AG10803 (cell line): Measurements from ENCODE around the gene FBXW8.

ENCODE experiments used
- DNase-seq: peaks from one replicate; pipeline ENCODE4 v3.0.0; 2010; ENCODE audit warnings: low read depth
- H3K4me3 ChIP-seq: 2 replicates; pipeline ENCODE4 v1.5.1; 2011; ENCODE audit warnings: mild to moderate bottlenecking, low read length, control low read depth
- CTCF ChIP-seq: conservative IDR thresholded peaks from 2 replicates; pipeline ENCODE4 v1.5.1; 2011; ENCODE audit warnings: mild to moderate bottlenecking, low read length, control low read depth, inconsistent platforms

The FBXW8 gene

DNA sequence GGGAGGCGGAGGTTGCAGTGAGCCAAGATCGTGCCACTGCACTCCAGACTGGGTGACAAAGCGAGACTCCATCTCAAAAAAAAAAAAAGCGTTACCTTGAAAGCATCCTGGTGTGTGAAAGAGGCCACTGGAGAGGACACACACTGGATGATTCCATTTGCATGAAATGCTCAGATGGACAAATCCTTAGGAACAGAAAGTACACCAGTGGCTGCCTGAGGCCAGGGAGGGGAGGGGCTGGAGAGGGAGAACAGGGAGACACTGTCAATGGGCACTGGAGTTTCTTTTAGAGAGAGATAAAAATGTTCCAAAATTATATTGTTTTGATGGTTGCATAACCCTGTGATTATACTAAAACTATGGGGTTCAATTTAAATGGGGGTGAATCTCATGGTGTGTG, 168.7 kb downstream of the FBXW8 start:
- no peak overlapping the region for H3K4me3 ChIP-seq
- no peak for TF ChIP-seq CTCF
- DNase-seq = no peak

DNA sequence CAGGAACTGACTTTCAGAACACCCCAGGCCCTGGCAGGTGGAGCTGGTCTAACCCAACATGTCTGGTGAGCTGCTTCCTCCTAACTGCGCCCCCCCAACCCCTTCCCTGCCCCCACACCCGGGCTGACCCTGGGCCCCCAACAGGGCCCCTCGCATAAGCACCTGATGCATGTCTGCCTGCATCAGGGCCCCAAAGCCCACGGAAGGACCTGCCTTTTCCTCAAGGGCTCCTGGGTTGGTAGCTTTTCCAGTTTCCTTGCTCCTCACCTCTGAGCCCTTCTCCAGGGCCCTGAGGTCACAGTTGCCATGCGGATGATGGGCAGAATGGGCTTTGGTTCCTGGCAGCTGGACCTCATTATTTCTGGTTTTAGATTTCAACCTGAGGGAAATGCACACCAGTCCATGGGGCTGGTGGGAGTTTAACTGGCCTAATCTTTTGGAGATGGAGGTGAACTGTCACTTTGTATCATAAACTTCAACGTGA, 170.0 kb downstream of the FBXW8 start:
- DNase-seq = no peak
- TF ChIP-seq CTCF = no peak
- H3K4me3 ChIP-seq = no peak overlapping the region
